BJ (cell line): Measurements from ENCODE around the gene TLL1. TPM values are rescaled to one million over a fixed set of nuclear protein-coding genes. Genes with fewer than 3 reads are reported as not detected.

Experiments used
- CTCF ChIA-PET: fragments of 350-600 bp; formaldehyde crosslinking; extraction: SDS; loops from one replicate; lab custom pipeline; 2021; ENCODE audit warnings: antibody characterized with exemption, inconsistent platforms; lab: Yijun Ruan, JAX
- POLR2A ChIA-PET: fragments of 300-600 bp; sonication (Branson Sonifier 250); formaldehyde crosslinking; extraction: SDS; loops from one replicate; lab custom pipeline; 2021; ENCODE audit warnings: antibody characterized with exemption; lab: Charles Lee
- DNase-seq: peaks from one replicate; pipeline ENCODE4 v3.0.0-alpha.2; 2011; ENCODE audit warnings: low read depth
- H3K27me3 ChIP-seq: 2 replicates; pipeline ENCODE4 v1.6.0; 2011; ENCODE audit warnings: low read length; ENCODE audit not compliant: control insufficient read depth, insufficient read depth
- H3K36me3 ChIP-seq: 2 replicates; pipeline ENCODE4 v1.5.1; 2011; ENCODE audit warnings: low read length; ENCODE audit not compliant: control insufficient read depth, insufficient read depth
- H3K4me3 ChIP-seq: 2 replicates; pipeline ENCODE4 v1.5.1; 2011; ENCODE audit warnings: low read depth, mild to moderate bottlenecking, control low read depth, low read length
- polyA plus RNA-seq: library from polyadenylated mRNA; depleted of rRNA; stranded (reverse); fragments of >200 nt; gene quantifications from 2 replicates; pipeline ENCODE4 v1.2.3, GENCODE V29; 2011
- TF ChIP-seq, protein P1 (sequence below): IDR thresholded peaks from 2 replicates; pipeline ENCODE4 v1.5.1; 2011; ENCODE audit warnings: low read depth, mild to moderate bottlenecking, control low read depth, inconsistent platforms, low read length, moderate library complexity; ENCODE audit not compliant: insufficient read depth

TLL1 gene
- polyA plus RNA-seq, 1 experiment, result 0.33 TPM

DNA sequence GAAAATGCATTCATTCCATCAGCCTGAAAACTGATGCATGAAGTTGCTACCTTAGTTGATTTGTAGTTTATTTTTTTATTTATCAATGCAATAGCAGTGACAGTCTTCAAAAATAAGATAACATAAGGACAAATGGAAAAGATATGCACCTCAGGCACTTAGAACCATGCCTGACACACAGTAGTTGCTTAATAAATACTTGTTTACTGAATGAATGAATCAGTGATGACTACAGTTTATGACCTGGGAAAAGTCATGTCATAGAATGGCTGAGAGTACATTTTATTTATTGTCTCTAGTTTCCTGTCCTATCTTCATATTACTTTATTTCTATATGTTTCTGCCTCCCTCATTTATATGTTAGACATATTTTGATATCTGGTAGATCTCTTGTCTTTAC lies 171.8 kb downstream of the TLL1 start:
- ChIA-PET POLR2A (no interaction called here), CTCF (no interaction called here)
- H3K36me3 ChIP-seq, result no peaks in the 10 kb centered on the region
- no peaks in the 10 kb centered on the region for H3K27me3 ChIP-seq
- no peak for DNase-seq
- TF ChIP-seq, protein P1, sequence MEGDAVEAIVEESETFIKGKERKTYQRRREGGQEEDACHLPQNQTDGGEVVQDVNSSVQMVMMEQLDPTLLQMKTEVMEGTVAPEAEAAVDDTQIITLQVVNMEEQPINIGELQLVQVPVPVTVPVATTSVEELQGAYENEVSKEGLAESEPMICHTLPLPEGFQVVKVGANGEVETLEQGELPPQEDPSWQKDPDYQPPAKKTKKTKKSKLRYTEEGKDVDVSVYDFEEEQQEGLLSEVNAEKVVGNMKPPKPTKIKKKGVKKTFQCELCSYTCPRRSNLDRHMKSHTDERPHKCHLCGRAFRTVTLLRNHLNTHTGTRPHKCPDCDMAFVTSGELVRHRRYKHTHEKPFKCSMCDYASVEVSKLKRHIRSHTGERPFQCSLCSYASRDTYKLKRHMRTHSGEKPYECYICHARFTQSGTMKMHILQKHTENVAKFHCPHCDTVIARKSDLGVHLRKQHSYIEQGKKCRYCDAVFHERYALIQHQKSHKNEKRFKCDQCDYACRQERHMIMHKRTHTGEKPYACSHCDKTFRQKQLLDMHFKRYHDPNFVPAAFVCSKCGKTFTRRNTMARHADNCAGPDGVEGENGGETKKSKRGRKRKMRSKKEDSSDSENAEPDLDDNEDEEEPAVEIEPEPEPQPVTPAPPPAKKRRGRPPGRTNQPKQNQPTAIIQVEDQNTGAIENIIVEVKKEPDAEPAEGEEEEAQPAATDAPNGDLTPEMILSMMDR, result no peak
- no peak overlapping the region for H3K4me3 ChIP-seq

DNA sequence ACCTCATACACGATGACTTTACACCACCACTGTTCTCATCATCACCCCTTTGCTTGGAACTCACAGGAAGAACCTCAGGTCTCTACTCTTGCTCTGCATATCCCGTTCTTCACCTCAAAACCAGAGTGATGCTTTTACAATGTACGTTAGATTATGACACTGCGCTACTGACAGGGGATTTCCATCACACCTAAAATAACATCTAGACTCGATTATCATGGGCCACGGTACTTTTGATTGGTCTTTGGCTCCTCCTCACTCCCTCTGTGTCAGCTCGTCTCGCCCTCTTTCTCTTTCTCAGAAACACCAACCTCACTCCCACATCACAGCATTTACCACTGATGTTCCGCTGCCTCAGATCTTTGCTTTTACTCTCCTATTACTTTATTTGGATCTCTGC lies 172.4 kb downstream of the TLL1 start:
- ChIA-PET POLR2A (no interaction called here), CTCF (no interaction called here)
- TF ChIP-seq, protein P1, result no peak
- no peaks in the 10 kb centered on the region for H3K36me3 ChIP-seq
- H3K27me3 ChIP-seq, result no peaks in the 10 kb centered on the region
- no peak overlapping the region for H3K4me3 ChIP-seq
- no peak for DNase-seq

DNA sequence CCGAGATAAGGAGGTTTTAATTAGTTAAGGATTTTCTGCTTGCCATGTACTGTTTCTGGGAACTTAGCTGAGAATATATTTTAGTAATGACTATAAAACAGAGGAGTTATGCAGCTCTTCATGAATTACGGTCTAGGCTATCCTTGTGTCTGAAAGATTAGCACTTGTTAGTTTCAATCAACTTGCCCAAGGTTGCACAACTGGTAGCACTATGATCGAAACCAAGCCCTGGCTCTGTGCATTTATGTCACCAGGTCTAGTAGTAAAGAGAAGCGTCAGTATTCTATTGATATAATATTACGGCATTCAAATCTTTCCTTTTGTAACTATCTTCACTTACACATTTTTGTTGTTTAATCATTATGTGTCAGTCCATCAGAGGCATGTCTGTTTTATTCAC lies 176.0 kb downstream of the TLL1 start:
- Histone ChIP-seq H3K36me3 (no peaks in the 10 kb centered on the region), H3K27me3 (no peaks in the 10 kb centered on the region), H3K4me3 (no peak overlapping the region)
- CTCF ChIA-PET, result no interaction called here
- POLR2A ChIA-PET, result no interaction called here
- TF ChIP-seq, protein P1, result no peak
- DNase-seq, result no peak

DNA sequence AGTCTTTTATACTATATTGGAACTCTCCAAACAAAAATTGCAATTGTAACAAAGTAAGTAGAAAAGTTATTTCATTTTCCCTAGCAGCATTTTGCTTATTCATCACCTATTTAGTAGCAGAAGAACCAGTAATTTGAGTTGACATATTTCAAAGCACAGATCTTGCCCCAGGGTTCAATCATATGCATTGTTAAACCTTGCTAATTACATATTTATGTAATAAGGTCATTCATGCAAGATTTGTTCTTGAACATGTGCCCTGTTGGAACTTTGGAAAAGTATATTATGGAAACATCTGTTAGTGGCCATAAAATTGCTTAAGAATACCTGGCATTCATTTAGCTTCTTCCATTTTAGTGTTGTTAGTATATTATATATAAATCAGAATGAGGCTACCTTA lies 191.7 kb downstream of the TLL1 start:
- H3K4me3 ChIP-seq, result no peak overlapping the region
- ChIA-PET POLR2A (no interaction called here), CTCF (no interaction called here)
- DNase-seq, result no peak
- H3K27me3 ChIP-seq, result no peaks in the 10 kb centered on the region
- TF ChIP-seq, protein P1, result no peak
- no peaks in the 10 kb centered on the region for H3K36me3 ChIP-seq

DNA sequence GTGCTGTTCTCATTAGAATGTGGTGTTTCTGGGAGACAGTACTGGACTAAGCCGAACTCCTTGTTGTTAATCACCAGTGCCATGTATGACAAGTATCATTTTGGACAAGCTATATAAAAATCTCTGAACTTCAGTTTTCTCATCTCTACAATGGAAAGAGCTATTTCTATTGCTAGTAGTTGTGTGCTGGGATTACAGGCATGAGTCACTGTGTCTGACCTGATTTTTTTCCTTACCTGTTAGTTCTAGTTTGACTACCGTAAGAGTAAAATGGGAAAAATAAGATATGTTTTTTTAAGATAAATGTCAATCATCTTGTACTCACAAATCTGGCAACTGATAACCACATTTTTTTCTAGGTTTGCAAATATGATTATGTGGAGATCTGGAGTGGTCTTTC lies 192.3 kb downstream of the TLL1 start:
- no peak overlapping the region for H3K4me3 ChIP-seq
- DNase-seq, result no peak
- TF ChIP-seq, protein P1, result no peak
- H3K27me3 ChIP-seq, result no peaks in the 10 kb centered on the region
- H3K36me3 ChIP-seq, result no peaks in the 10 kb centered on the region
- POLR2A ChIA-PET, result no interaction called here
- CTCF ChIA-PET, result no interaction called here
